Lower leg skin (tissue), 4 donors: Measurements from ENCODE around the gene SARNP. TPM values are rescaled to one million over a fixed set of nuclear protein-coding genes. Genes with fewer than 3 reads are reported as not detected.
A peak's percentile ranks its signal among the peaks of the same experiment; 100 is the strongest.

Experiments
- DNase-seq, 2 donors: peaks; one replicate each; pipeline ENCODE4 v3.0.0-alpha.2; 2019; ENCODE audit warnings: low spot score in 2 of 2
- H3K4me3 ChIP-seq: fragments of 200-600 bp; sonication (generic); 2 replicates; pipeline ENCODE4 v1.5.1; 2017; ENCODE audit warnings: mild to moderate bottlenecking, low read depth; ENCODE audit not compliant: poor library complexity, severe bottlenecking
- CTCF ChIP-seq, 3 donors: fragments of 450-650 bp; IDR thresholded peaks; one replicate each; pipeline ENCODE4 v1.5.1; 2016; ENCODE audit warnings: antibody characterized with exemption in 3 of 3, mild to moderate bottlenecking in 3 of 3, moderate library complexity in 2 of 3
- POLR2A ChIP-seq, 2 donors: fragments of 450-650 bp; IDR thresholded peaks; one replicate each; pipeline ENCODE4 v1.6.1; 2016 to 2017; ENCODE audit warnings: antibody characterized with exemption in 2 of 2, mild to moderate bottlenecking in 1 of 2, moderate library complexity in 1 of 2
- WGBS, 2 donors: methylation state at CpG; one replicate each; pipeline ENCODE4 v1.1.5; 2018; 5-methylcytosine and 5-hydroxymethylcytosine counted together
- intact Hi-C: fragments of 100-400 bp; cut with DNase I; formaldehyde crosslinking; loops from one replicate; pipeline ENCODE4 v1.15.0; 2023; ENCODE audit warnings: low total_unique reads
- total RNA-seq, 4 donors: library from RNA; depleted of rRNA; stranded (reverse); fragments of >200 nt; gene quantifications; one replicate each; pipeline ENCODE4 v1.1.0, GENCODE V29; 2016

SARNP gene
- total RNA-seq, 4 donors from 2014 or later = 36.8 to 62.1 (median 59.6) TPM

DNA sequence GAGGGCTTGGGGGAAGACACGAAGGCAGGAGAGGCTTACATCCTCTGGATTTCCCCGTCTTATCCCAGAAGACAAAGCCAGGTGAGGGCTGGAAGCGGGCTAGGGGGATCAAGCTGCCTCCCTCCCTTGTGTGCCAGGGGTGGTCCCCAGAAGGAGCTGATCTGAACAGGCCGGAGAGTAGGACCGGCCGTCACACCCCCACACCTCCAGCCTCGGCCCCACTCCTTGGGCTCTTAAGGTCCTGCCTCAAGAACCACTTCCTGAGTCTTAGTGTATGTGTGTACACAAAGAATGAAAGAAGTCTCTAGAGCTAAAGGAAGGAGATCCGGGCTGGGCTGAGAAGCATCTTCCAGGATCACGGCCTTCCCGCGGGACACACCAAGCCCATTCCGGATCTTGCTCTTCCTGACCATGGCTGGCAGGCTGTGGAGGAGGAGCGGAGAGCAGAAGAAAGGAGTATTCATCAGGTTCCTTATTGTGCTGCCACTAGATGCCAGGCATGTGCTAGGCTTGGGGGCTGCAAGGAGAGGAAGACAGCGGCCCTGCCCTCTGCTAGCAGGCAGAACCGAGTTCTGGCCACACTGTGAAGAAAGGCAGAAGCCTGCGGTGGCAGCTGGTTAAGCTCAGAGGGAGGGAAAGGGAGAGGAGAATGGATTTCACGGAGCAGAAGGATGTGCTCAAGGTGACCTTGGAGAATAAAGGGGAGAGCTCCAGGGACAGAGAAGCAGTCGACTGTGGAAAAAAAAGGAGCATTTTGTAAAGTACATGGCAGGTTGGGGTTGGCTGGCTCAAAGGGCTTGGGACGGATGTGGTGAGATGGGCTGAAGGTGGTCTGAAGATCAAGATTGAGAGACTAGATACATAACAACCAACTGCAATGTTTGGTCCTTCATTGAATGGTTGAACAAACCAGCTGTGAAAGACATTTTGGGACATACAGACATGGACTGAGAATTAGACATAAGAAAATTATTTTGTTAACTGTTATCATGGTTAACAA, 87.4 kb downstream of the SARNP start:
- H3K4me3 ChIP-seq = peak overlapping the region; percentile 1
- intact Hi-C loops = no loop called here
- WGBS, 2 donors = 6 to 8% methylated on average over 14 to 17 of the region's 19 CpGs
- DNase-seq = peak; percentile 59 to 88
- TF ChIP-seq POLR2A (IDR thresholded peaks at IDR 0.05) = no peak
- TF ChIP-seq CTCF (IDR thresholded peaks at IDR 0.05) = no peak

GRCh38 chr12:55728939-55729818, 88.3 kb downstream of the SARNP start, which contains the start of gene CD63:
TSS of gene CD63 (minus strand) at chr12:55729009. CDS start at chr12:55728341, 668 bp downstream.
- 0 to 1% methylated on average over 15 to 17 of the region's 61 CpGs for WGBS, 2 donors
- peak; percentile 94 to 98 for DNase-seq
- intact Hi-C loops = no loop called here

GRCh38 chr12:55728186-55728938, 89.2 kb downstream of the SARNP start:
- intact Hi-C loops = no loop called here
- TF ChIP-seq CTCF (IDR thresholded peaks at IDR 0.05) = no peak
- no peak for TF ChIP-seq POLR2A (IDR thresholded peaks at IDR 0.05)
- H3K4me3 ChIP-seq = peak overlapping the region; percentile 70
- WGBS, 2 donors = 0% methylated on average over 29 to 31 of the region's 61 CpGs
- peak; percentile 82 to 97 for DNase-seq

More at GRCh38 chr12:55728939-55729818, 88.3 kb downstream of the SARNP start, which contains the start of gene CD63:
- H3K4me3 ChIP-seq = peak within 1 kb of the TSS; percentile 70
- peak in 1 of 2 donors; percentile 84 for TF ChIP-seq POLR2A (IDR thresholded peaks at IDR 0.05)
- no peak for TF ChIP-seq CTCF (IDR thresholded peaks at IDR 0.05)

GRCh38 chr12:55727643-55728185, 89.8 kb downstream of the SARNP start:
- no peak for TF ChIP-seq CTCF (IDR thresholded peaks at IDR 0.05)
- TF ChIP-seq POLR2A (IDR thresholded peaks at IDR 0.05) = no peak
- H3K4me3 ChIP-seq = peak overlapping the region; percentile 70
- intact Hi-C loops = no loop called here
- DNase-seq = peak; percentile 73 to 96
- WGBS, 2 donors = 6 to 8% methylated on average over 9 of the region's 9 CpGs

- intact Hi-C loops = no loop called here
- WGBS, 2 donors = 27 to 41% methylated on average over 10 of the region's 10 CpGs
- no peak overlapping the region for H3K4me3 ChIP-seq
- TF ChIP-seq CTCF (IDR thresholded peaks at IDR 0.05) (no peak), POLR2A (IDR thresholded peaks at IDR 0.05) (no peak)
- no peak for DNase-seq
These were observed 90.6 kb downstream of the SARNP start for GRCh38 chr12:55726971-55727370.
